A549 (cell line): ENCODE results near the gene MPRIP. TPM values are rescaled to one million over a fixed set of nuclear protein-coding genes. Genes with fewer than 3 reads are reported as not detected.

Source experiments
- ATAC-seq, 2 experiments: fragments of 200-7000 bp in 1 of 2; fragments of >200 bp in 1 of 2; cut with Nextera tagmentation in 1 of 2; cut with Tn5 transposase in 1 of 2; 3 replicates each; pipeline versions ENCODE4 v1.8.0 to v1.9.1; 2018 to 2020; ENCODE audit warnings: mild to moderate bottlenecking in 1 of 2, moderate library complexity in 1 of 2
- CTCF ChIA-PET: fragments of 300-600 bp; sonication (Branson Sonifier 250); formaldehyde crosslinking; extraction: SDS; loops from one replicate; lab custom pipeline; 2021; ENCODE audit warnings: antibody characterized with exemption, inconsistent platforms; lab: Yijun Ruan, JAX
- POLR2A ChIA-PET: fragments of 350-600 bp; formaldehyde crosslinking; extraction: SDS; loops from one replicate; lab custom pipeline; 2021; ENCODE audit warnings: antibody characterized with exemption, inconsistent platforms; lab: Yijun Ruan, JAX
- DNase-seq, 2 experiments: peaks; one replicate each; pipeline versions ENCODE4 v3.0.0 to v3.0.0-alpha.2; 2011 to 2016; ENCODE audit warnings: low read depth in 1 of 2, low spot score in 1 of 2
- FAIRE-seq: peaks from 2 replicates; lab custom pipeline; 2011; peaks lifted over from hg19 to GRCh38; lab: Jason Lieb, UNC
- H3K27ac ChIP-seq, 2 experiments: fragments of >200 bp; sonication (Bioruptor Twin); formaldehyde crosslinking; 3 replicates each; pipeline ENCODE4 v1.5.1; 2016 to 2017
- H3K4me1 ChIP-seq: fragments of >200 bp; sonication (Bioruptor Twin); formaldehyde crosslinking; 3 replicates; pipeline ENCODE4 v1.6.1; 2016
- H3K4me2 ChIP-seq: fragments of >200 bp; sonication (Bioruptor Twin); formaldehyde crosslinking; 3 replicates; pipeline ENCODE4 v1.6.1; 2016
- H3K4me3 ChIP-seq: fragments of >200 bp; sonication (Bioruptor Twin); formaldehyde crosslinking; 3 replicates; pipeline ENCODE4 v1.5.1; 2016
- H3K9me3 ChIP-seq: fragments of >200 bp; sonication (Bioruptor Twin); formaldehyde crosslinking; 3 replicates; pipeline ENCODE4 v1.6.1; 2016
- EHMT2 ChIP-seq: fragments of 200-600 bp; sonication (generic); IDR thresholded peaks from 2 replicates; pipeline ENCODE4 v1.6.1; 2016; ENCODE audit warnings: antibody characterized with exemption, low read depth, mild to moderate bottlenecking, moderate library complexity
- FOSB ChIP-seq: fragments of 250-450 bp; sonication (Bioruptor Pico); IDR thresholded peaks from 2 replicates; pipeline ENCODE4 v1.5.0; 2020; ENCODE audit warnings: mild to moderate bottlenecking, moderate library complexity
- HOXB13 ChIP-seq: fragments of 250-450 bp; sonication (Bioruptor Pico); IDR thresholded peaks from 2 replicates; pipeline ENCODE4 v1.5.0; 2020; ENCODE audit warnings: low read depth, mild to moderate bottlenecking, moderate library complexity
- JUNB ChIP-seq: fragments of >200 bp; sonication (Bioruptor Twin); formaldehyde crosslinking; IDR thresholded peaks from 2 replicates; pipeline ENCODE4 v1.6.1; 2016
- KDM1A ChIP-seq: fragments of 200-600 bp; sonication (generic); IDR thresholded peaks from 2 replicates; pipeline ENCODE4 v1.6.1; 2016; ENCODE audit warnings: low read depth, mild to moderate bottlenecking
- MAFK ChIP-seq: fragments of 450-650 bp; IDR thresholded peaks from 2 replicates; pipeline ENCODE4 v1.6.1; 2014; ENCODE audit not compliant: partially characterized antibody
- MAZ ChIP-seq: fragments of 150-350 bp; IDR thresholded peaks from 2 replicates; pipeline ENCODE4 v1.6.1; 2014; ENCODE audit warnings: antibody characterized with exemption, low read depth, low read length, borderline replicate concordance
- NR3C1 ChIP-seq: fragments of >200 bp; sonication (Bioruptor Twin); formaldehyde crosslinking; IDR thresholded peaks from 3 replicates; pipeline ENCODE4 v1.6.1; 2017
- RARB ChIP-seq: fragments of 250-450 bp; sonication (Bioruptor Pico); IDR thresholded peaks from 2 replicates; pipeline ENCODE4 v1.8.0; 2021; ENCODE audit warnings: mild to moderate bottlenecking, moderate library complexity
- RCOR1 ChIP-seq: fragments of 150-350 bp; IDR thresholded peaks from 2 replicates; pipeline ENCODE4 v1.6.1; 2014; ENCODE audit warnings: antibody characterized with exemption, low read length, low read depth
- TFCP2L1 ChIP-seq: fragments of 250-450 bp; sonication (Bioruptor Pico); IDR thresholded peaks from 2 replicates; pipeline ENCODE4 v1.5.0; 2021; ENCODE audit warnings: mild to moderate bottlenecking
- TP53 ChIP-seq: fragments of 250-450 bp; sonication (Bioruptor Pico); IDR thresholded peaks from 2 replicates; pipeline ENCODE4 v1.5.0; 2021; ENCODE audit warnings: mild to moderate bottlenecking, moderate library complexity
- WGBS: methylation state at CpG from one replicate; pipeline ENCODE4 v1.1.6; 2017; ENCODE audit errors: missing lambda C conversion rate; 5-methylcytosine and 5-hydroxymethylcytosine counted together
- polyA plus RNA-seq, 4 experiments: library from polyadenylated mRNA; depleted of rRNA in 3 of 4; stranded (reverse); fragments of >200 nt; fragmentation: RNase III in 1 of 4; extraction: RNeasy Plus Mini Kit Qiagen cat#74134 plus additional on column Dnase treatment in 1 of 4; gene quantifications; 2 replicates in 3 of 4; 3 replicates in 1 of 4; pipeline ENCODE4 v1.2.3, GENCODE V29; 2011 to 2017
- TF ChIP-seq, protein P1 (sequence below): fragments of 200-600 bp; sonication (generic); IDR thresholded peaks from 2 replicates; pipeline ENCODE4 v1.6.1; 2016; ENCODE audit warnings: antibody characterized with exemption, mild to moderate bottlenecking, moderate library complexity
- TF ChIP-seq, protein P2 (sequence below): fragments of 250-450 bp; sonication (Bioruptor Pico); IDR thresholded peaks from 2 replicates; pipeline ENCODE4 v1.5.0; 2020; ENCODE audit warnings: low read depth, mild to moderate bottlenecking, moderate library complexity
- TF ChIP-seq, protein P3 (sequence below): fragments of 450-650 bp; IDR thresholded peaks from 2 replicates; pipeline ENCODE4 v1.6.1; 2014; ENCODE audit warnings: antibody characterized with exemption
- TF ChIP-seq, protein P4 (sequence below): IDR thresholded peaks from 2 replicates; pipeline ENCODE4 v1.6.1; 2012
- TF ChIP-seq, protein P5 (sequence below): fragments of 250-450 bp; sonication (Bioruptor Pico); IDR thresholded peaks from 2 replicates; pipeline ENCODE4 v1.5.0; 2021; ENCODE audit warnings: mild to moderate bottlenecking, moderate library complexity, borderline replicate concordance
- TF ChIP-seq, protein P6 (sequence below): IDR thresholded peaks from 2 replicates; pipeline ENCODE4 v1.6.1; 2012; ENCODE audit warnings: low read depth, borderline replicate concordance

The MPRIP gene
- polyA plus RNA-seq, 2 of the 4 experiments (the other 2 are of a cell fraction), result 147 to 228 TPM

DNA sequence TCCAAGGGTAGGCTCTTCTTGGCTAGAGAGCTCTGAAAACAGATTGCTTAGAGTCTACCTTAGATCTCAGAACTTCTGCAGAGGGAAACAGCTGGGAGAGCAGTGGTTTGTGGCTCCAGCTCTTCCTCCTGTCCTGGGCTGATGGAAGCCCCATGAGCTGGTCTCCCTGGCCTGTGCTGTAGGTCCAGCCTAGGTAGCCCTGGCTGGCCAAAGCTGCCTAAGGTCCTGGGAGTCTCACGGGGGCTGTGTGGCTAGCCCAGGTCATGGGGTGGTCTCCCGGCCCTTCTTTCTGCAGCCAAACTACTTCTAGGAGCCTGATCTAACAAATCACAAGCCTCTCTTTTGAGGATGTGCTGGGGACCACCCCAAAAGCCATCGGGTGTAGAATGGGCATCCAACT lies 75.7 kb downstream of the MPRIP start:
- ATAC-seq (no peak), DNase-seq (no peak), FAIRE-seq (no peak)
- ChIA-PET CTCF (interaction anchor here (1.2 to 1.3 kb wide), 2 partner anchors 23 to 117 kb away, joined by 3 to 5 read pairs; no protein-coding TSS in a partner anchor), POLR2A (no interaction called here)
- Histone ChIP-seq H3K4me2 (peak overlapping the region; percentile 34; the same call in 2 of the 3 replicates), H3K9me3 (no peaks in the 10 kb centered on the region), H3K4me3 (no peak overlapping the region), H3K27ac (peak overlapping the region in 1 of 2 experiments; percentile 72; a peak in 3 of 6 replicates), H3K4me1 (peaks cover 72% of the 10 kb centered on the region)
- TF ChIP-seq TP53 (CRISPR knock-in tag) (no peak), HOXB13 (CRISPR knock-in tag) (no peak), RARB (CRISPR knock-in tag) (no peak), EHMT2 (no peak), JUNB (no peak), NR3C1 (no peak), MAFK (no peak), KDM1A (no peak), MAZ (no peak), TFCP2L1 (CRISPR knock-in tag) (no peak), FOSB (CRISPR knock-in tag) (no peak), RCOR1 (no peak)
- TF ChIP-seq, protein P1, sequence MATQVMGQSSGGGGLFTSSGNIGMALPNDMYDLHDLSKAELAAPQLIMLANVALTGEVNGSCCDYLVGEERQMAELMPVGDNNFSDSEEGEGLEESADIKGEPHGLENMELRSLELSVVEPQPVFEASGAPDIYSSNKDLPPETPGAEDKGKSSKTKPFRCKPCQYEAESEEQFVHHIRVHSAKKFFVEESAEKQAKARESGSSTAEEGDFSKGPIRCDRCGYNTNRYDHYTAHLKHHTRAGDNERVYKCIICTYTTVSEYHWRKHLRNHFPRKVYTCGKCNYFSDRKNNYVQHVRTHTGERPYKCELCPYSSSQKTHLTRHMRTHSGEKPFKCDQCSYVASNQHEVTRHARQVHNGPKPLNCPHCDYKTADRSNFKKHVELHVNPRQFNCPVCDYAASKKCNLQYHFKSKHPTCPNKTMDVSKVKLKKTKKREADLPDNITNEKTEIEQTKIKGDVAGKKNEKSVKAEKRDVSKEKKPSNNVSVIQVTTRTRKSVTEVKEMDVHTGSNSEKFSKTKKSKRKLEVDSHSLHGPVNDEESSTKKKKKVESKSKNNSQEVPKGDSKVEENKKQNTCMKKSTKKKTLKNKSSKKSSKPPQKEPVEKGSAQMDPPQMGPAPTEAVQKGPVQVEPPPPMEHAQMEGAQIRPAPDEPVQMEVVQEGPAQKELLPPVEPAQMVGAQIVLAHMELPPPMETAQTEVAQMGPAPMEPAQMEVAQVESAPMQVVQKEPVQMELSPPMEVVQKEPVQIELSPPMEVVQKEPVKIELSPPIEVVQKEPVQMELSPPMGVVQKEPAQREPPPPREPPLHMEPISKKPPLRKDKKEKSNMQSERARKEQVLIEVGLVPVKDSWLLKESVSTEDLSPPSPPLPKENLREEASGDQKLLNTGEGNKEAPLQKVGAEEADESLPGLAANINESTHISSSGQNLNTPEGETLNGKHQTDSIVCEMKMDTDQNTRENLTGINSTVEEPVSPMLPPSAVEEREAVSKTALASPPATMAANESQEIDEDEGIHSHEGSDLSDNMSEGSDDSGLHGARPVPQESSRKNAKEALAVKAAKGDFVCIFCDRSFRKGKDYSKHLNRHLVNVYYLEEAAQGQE, result no peak
- TF ChIP-seq, protein P2, sequence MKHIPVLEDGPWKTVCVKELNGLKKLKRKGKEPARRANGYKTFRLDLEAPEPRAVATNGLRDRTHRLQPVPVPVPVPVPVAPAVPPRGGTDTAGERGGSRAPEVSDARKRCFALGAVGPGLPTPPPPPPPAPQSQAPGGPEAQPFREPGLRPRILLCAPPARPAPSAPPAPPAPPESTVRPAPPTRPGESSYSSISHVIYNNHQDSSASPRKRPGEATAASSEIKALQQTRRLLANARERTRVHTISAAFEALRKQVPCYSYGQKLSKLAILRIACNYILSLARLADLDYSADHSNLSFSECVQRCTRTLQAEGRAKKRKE (CRISPR knock-in tag), result no peak
- TF ChIP-seq, protein P3, sequence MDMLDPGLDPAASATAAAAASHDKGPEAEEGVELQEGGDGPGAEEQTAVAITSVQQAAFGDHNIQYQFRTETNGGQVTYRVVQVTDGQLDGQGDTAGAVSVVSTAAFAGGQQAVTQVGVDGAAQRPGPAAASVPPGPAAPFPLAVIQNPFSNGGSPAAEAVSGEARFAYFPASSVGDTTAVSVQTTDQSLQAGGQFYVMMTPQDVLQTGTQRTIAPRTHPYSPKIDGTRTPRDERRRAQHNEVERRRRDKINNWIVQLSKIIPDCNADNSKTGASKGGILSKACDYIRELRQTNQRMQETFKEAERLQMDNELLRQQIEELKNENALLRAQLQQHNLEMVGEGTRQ, result no peak
- TF ChIP-seq, protein P4, sequence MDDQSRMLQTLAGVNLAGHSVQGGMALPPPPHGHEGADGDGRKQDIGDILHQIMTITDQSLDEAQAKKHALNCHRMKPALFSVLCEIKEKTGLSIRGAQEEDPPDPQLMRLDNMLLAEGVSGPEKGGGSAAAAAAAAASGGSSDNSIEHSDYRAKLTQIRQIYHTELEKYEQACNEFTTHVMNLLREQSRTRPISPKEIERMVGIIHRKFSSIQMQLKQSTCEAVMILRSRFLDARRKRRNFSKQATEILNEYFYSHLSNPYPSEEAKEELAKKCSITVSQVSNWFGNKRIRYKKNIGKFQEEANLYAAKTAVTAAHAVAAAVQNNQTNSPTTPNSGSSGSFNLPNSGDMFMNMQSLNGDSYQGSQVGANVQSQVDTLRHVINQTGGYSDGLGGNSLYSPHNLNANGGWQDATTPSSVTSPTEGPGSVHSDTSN, result no peak
- TF ChIP-seq, protein P5, sequence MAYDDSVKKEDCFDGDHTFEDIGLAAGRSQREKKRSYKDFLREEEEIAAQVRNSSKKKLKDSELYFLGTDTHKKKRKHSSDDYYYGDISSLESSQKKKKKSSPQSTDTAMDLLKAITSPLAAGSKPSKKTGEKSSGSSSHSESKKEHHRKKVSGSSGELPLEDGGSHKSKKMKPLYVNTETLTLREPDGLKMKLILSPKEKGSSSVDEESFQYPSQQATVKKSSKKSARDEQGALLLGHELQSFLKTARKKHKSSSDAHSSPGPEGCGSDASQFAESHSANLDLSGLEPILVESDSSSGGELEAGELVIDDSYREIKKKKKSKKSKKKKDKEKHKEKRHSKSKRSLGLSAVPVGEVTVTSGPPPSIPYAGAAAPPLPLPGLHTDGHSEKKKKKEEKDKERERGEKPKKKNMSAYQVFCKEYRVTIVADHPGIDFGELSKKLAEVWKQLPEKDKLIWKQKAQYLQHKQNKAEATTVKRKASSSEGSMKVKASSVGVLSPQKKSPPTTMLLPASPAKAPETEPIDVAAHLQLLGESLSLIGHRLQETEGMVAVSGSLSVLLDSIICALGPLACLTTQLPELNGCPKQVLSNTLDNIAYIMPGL, result no peak
- TF ChIP-seq, protein P6, sequence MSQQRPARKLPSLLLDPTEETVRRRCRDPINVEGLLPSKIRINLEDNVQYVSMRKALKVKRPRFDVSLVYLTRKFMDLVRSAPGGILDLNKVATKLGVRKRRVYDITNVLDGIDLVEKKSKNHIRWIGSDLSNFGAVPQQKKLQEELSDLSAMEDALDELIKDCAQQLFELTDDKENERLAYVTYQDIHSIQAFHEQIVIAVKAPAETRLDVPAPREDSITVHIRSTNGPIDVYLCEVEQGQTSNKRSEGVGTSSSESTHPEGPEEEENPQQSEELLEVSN, result no peak
- 76% methylated on average over 3 of the region's 3 CpGs for WGBS
